Osteoblast (primary cell): ENCODE results near the gene ZNF512. TPM values are rescaled to one million over a fixed set of nuclear protein-coding genes. Genes with fewer than 3 reads are reported as not detected.

Experiments
- DNase-seq: peaks from one replicate; pipeline ENCODE4 v3.0.0; 2011; ENCODE audit warnings: low spot score, mixed read lengths; ENCODE audit not compliant: insufficient read length; ENCODE audit errors: missing footprints
- H2AFZ ChIP-seq: 2 replicates; pipeline ENCODE4 v1.6.0; 2011; ENCODE audit warnings: mild to moderate bottlenecking, low read length
- H3K27ac ChIP-seq: 2 replicates; pipeline ENCODE4 v1.5.1; 2011; ENCODE audit warnings: mild to moderate bottlenecking, low read depth, low read length, moderate library complexity
- H3K27me3 ChIP-seq: 2 replicates; pipeline ENCODE4 v1.6.0; 2012; ENCODE audit warnings: mild to moderate bottlenecking, control low read depth, inconsistent platforms, low read length, moderate library complexity; ENCODE audit not compliant: insufficient read depth
- H3K36me3 ChIP-seq: 2 replicates; pipeline ENCODE4 v1.5.1; 2011; ENCODE audit warnings: mild to moderate bottlenecking, low read length, control low read depth, moderate library complexity; ENCODE audit not compliant: insufficient read depth
- H3K4me1 ChIP-seq: 2 replicates; pipeline ENCODE4 v1.5.1; 2011; ENCODE audit warnings: mild to moderate bottlenecking, low read length, control low read depth, moderate library complexity; ENCODE audit not compliant: insufficient read depth
- H3K4me2 ChIP-seq: 2 replicates; pipeline ENCODE4 v1.6.0; 2011; ENCODE audit warnings: mild to moderate bottlenecking, low read length; ENCODE audit not compliant: insufficient read depth
- H3K4me3 ChIP-seq: fragments of 200-600 bp; sonication (generic); 3 replicates; pipeline ENCODE4 v1.5.1; 2012; ENCODE audit warnings: mild to moderate bottlenecking, low read length, inconsistent platforms; ENCODE audit not compliant: insufficient read depth
- H3K79me2 ChIP-seq: 2 replicates; pipeline ENCODE4 v1.6.0; 2012; ENCODE audit warnings: mild to moderate bottlenecking, low read length, control low read depth, inconsistent platforms; ENCODE audit not compliant: insufficient read depth
- H3K9me3 ChIP-seq: 2 replicates; pipeline ENCODE4 v1.5.1; 2011; ENCODE audit warnings: low read depth, low read length, control low read depth
- H4K20me1 ChIP-seq: 2 replicates; pipeline ENCODE4 v1.6.0; 2012; ENCODE audit warnings: mild to moderate bottlenecking, low read length, control low read depth; ENCODE audit not compliant: insufficient read depth
- total RNA-seq: library from RNA; depleted of rRNA; stranded (reverse); fragments of >200 nt; gene quantifications from 2 replicates; pipeline ENCODE4 v1.2.3, GENCODE V29; 2012
- TF ChIP-seq, protein P1 (sequence below): IDR thresholded peaks from 2 replicates; pipeline ENCODE4 v1.5.1; 2011; ENCODE audit warnings: mild to moderate bottlenecking, low read depth, low read length, moderate library complexity; ENCODE audit errors: extremely low read depth

The ZNF512 gene
- total RNA-seq, 1 donor: 21.4 TPM

DNA sequence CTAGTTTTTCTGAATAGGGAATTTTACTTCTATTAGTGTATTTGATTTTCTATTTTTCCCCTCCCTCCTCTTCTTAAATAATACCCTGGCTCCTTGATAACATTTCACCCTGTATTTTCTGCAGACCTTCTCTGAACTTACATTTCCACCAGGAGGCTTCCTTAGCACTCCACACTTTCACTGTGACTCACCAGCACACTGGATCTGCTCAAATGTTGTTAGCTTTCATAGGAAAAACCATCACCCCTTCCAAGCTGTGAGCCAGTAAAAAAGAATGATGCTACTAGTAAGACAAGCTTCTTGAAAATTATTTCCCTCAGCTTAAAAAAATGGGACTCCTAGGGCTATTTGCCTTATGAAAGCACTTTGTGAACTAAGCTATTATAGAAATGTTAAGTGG lies 64.4 kb downstream of the ZNF512 start:
- Histone ChIP-seq H3K4me3 (no peak overlapping the region), H3K4me1 (peaks cover 6% of the 10 kb centered on the region), H3K9me3 (no peaks in the 10 kb centered on the region), H4K20me1 (no peaks in the 10 kb centered on the region), H3K79me2 (no peaks in the 10 kb centered on the region), H3K27ac (peak overlapping the region; percentile 18), H3K4me2 (no peak overlapping the region), H3K27me3 (no peaks in the 10 kb centered on the region), H2AFZ (no peak overlapping the region), H3K36me3 (peaks cover 77% of the 10 kb centered on the region)
- TF ChIP-seq, protein P1, sequence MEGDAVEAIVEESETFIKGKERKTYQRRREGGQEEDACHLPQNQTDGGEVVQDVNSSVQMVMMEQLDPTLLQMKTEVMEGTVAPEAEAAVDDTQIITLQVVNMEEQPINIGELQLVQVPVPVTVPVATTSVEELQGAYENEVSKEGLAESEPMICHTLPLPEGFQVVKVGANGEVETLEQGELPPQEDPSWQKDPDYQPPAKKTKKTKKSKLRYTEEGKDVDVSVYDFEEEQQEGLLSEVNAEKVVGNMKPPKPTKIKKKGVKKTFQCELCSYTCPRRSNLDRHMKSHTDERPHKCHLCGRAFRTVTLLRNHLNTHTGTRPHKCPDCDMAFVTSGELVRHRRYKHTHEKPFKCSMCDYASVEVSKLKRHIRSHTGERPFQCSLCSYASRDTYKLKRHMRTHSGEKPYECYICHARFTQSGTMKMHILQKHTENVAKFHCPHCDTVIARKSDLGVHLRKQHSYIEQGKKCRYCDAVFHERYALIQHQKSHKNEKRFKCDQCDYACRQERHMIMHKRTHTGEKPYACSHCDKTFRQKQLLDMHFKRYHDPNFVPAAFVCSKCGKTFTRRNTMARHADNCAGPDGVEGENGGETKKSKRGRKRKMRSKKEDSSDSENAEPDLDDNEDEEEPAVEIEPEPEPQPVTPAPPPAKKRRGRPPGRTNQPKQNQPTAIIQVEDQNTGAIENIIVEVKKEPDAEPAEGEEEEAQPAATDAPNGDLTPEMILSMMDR: no peak
- DNase-seq: no peak

DNA sequence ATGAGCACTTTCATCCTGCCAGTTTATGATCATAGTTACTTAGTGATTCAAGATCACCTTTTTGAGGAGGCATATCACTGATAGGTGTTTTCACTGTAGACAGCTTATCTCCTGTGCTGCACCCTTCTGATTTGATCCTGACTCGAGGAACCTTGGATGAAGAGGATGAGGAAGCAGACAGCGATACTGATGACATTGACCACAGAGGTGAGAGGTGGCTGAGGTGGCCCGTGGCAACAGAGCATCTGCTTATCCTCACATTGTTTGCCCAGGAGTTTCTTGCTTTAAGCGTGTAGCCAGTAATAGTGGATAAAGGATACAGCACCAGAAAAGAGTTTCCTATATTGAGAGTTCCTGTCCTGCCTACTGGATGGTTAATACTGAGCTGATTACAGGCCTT lies 64.9 kb downstream of the ZNF512 start:
- Histone ChIP-seq H3K4me1 (peaks cover 6% of the 10 kb centered on the region), H3K9me3 (no peaks in the 10 kb centered on the region), H4K20me1 (no peaks in the 10 kb centered on the region), H3K4me2 (no peak overlapping the region), H3K4me3 (no peak overlapping the region), H3K36me3 (peaks cover 78% of the 10 kb centered on the region), H3K27ac (peak overlapping the region; percentile 8), H3K27me3 (no peaks in the 10 kb centered on the region), H2AFZ (no peak overlapping the region), H3K79me2 (no peaks in the 10 kb centered on the region)
- TF ChIP-seq, protein P1: no peak
- DNase-seq: no peak

DNA sequence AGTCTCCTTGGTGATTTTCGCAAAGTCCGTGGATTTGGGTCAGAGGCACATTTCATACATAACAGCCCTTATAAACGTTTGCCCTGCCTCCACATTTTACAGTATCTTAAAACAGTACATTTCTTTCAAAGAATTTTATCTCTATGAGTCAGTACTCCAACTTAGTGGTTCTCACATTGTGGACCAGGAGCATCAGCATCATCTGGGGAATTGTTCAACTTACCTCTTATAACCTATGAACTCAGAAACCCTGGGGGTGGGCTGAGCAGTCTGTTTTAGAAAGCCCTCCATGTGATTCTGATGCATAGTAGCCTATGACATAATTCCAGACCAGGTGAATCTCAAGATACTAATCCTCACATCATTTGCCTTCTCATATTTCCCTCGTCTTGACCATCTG lies 68.2 kb downstream of the ZNF512 start:
- H3K36me3 ChIP-seq: peaks cover 77% of the 10 kb centered on the region
- TF ChIP-seq, protein P1: no peak
- H3K27ac ChIP-seq: peak overlapping the region; percentile 13
- no peaks in the 10 kb centered on the region for H4K20me1 ChIP-seq
- no peak overlapping the region for H3K4me3 ChIP-seq
- no peak overlapping the region for H3K4me2 ChIP-seq
- no peak overlapping the region for H2AFZ ChIP-seq
- peaks cover 17% of the 10 kb centered on the region for H3K4me1 ChIP-seq
- no peak for DNase-seq
- H3K9me3 ChIP-seq: no peaks in the 10 kb centered on the region
- H3K79me2 ChIP-seq: no peaks in the 10 kb centered on the region
- H3K27me3 ChIP-seq: no peaks in the 10 kb centered on the region

DNA sequence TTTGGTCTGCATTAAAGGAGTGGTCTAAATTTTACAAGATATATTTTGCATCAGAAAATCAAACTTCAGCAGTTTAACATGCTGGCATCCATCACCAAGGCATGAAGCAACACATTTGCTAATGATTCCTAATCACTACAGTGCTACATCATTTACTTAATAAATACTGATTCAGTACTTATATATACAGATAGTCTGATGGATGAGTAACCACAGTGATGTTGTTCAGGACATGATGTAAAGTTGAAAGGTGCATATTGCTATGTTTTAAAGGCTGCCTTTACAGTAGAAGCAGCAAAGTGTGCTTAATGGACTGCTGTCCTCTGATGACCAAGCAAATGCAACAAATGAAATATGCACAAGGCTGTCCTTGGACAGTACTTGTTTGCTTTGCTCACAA lies 69.5 kb downstream of the ZNF512 start:
- no peaks in the 10 kb centered on the region for H4K20me1 ChIP-seq
- H3K4me1 ChIP-seq: peaks cover 15% of the 10 kb centered on the region
- no peaks in the 10 kb centered on the region for H3K9me3 ChIP-seq
- H3K4me3 ChIP-seq: no peak overlapping the region
- TF ChIP-seq, protein P1: no peak
- H3K27ac ChIP-seq: no peak overlapping the region
- DNase-seq: no peak
- peaks cover 78% of the 10 kb centered on the region for H3K36me3 ChIP-seq
- no peaks in the 10 kb centered on the region for H3K79me2 ChIP-seq
- H2AFZ ChIP-seq: no peak overlapping the region
- no peaks in the 10 kb centered on the region for H3K27me3 ChIP-seq
- no peak overlapping the region for H3K4me2 ChIP-seq
